HepG2 (cell line): ENCODE results near the gene AJM1. TPM values are rescaled to one million over a fixed set of nuclear protein-coding genes. Genes with fewer than 3 reads are reported as not detected.

Source experiments
- ATF7-NPFF ChIP-seq: sonication (generic); formaldehyde crosslinking; IDR thresholded peaks from 2 replicates; pipeline ENCODE4 v1.8.1; 2023; ENCODE audit warnings: mild to moderate bottlenecking, low read depth, missing genetic modification reagents, moderate library complexity
- FIP1L1 ChIP-seq: fragments of 200-400 bp; formaldehyde crosslinking; IDR thresholded peaks from 2 replicates; pipeline ENCODE4 v1.6.1; 2018; ENCODE audit warnings: low read depth, mild to moderate bottlenecking, low read length, moderate library complexity, borderline replicate concordance; ENCODE audit not compliant: insufficient read depth
- HOXD1 ChIP-seq: sonication (generic); formaldehyde crosslinking; IDR thresholded peaks from 2 replicates; pipeline ENCODE4 v1.5.0; 2020; ENCODE audit warnings: missing genetic modification reagents
- NONO ChIP-seq, 2 experiments: fragments of 450-650 bp in 1 of 2; sonication (generic) in 1 of 2; formaldehyde crosslinking in 1 of 2; IDR thresholded peaks in 1 of 2; conservative IDR thresholded peaks in 1 of 2; 2 replicates each; pipeline versions ENCODE4 v1.6.1 to v1.8.0; 2017 to 2022; ENCODE audit warnings: mild to moderate bottlenecking in 1 of 2, missing genetic modification reagents in 1 of 2, moderate library complexity in 1 of 2
- PPARG ChIP-seq: conservative IDR thresholded peaks from 2 replicates; pipeline ENCODE4 v1.6.1; 2016; ENCODE audit warnings: missing biosample characterization, missing genetic modification reagents
- RARA ChIP-seq: IDR thresholded peaks from 2 replicates; pipeline ENCODE4 v1.6.1; 2016; ENCODE audit warnings: missing genetic modification reagents, missing compliant biosample characterization
- RELA ChIP-seq: sonication (generic); formaldehyde crosslinking; IDR thresholded peaks from 2 replicates; pipeline ENCODE4 v1.4.0; 2020; ENCODE audit warnings: missing genetic modification reagents
- SIX1 ChIP-seq: sonication (generic); formaldehyde crosslinking; IDR thresholded peaks from 2 replicates; pipeline ENCODE4 v1.4.0; 2020; ENCODE audit warnings: missing genetic modification reagents, borderline replicate concordance
- SNAPC2 ChIP-seq: sonication (generic); formaldehyde crosslinking; IDR thresholded peaks from 2 replicates; pipeline ENCODE4 v1.8.1; 2022; ENCODE audit warnings: mild to moderate bottlenecking, missing genetic modification reagents
- TP53 ChIP-seq: sonication (generic); formaldehyde crosslinking; conservative IDR thresholded peaks from 2 replicates; pipeline ENCODE4 v1.4.0; 2020; ENCODE audit warnings: missing genetic modification reagents
- U2AF2 ChIP-seq: fragments of 200-400 bp; formaldehyde crosslinking; IDR thresholded peaks from 2 replicates; pipeline ENCODE4 v1.6.1; 2017; ENCODE audit warnings: low read depth, mild to moderate bottlenecking, low read length
- ZBTB21 ChIP-seq: sonication (generic); formaldehyde crosslinking; IDR thresholded peaks from 2 replicates; pipeline ENCODE4 v1.4.0; 2020; ENCODE audit warnings: missing genetic modification reagents
- ZNF484 ChIP-seq: sonication (generic); formaldehyde crosslinking; IDR thresholded peaks from 2 replicates; pipeline ENCODE4 v1.5.1; 2020; ENCODE audit warnings: mild to moderate bottlenecking, low read depth, missing genetic modification reagents, borderline replicate concordance
- ZNF543 ChIP-seq: sonication (generic); formaldehyde crosslinking; IDR thresholded peaks from 2 replicates; pipeline ENCODE4 v1.4.0; 2020; ENCODE audit warnings: mild to moderate bottlenecking, missing genetic modification reagents
- ZSCAN9 ChIP-seq: IDR thresholded peaks from 2 replicates; pipeline ENCODE4 v1.6.1; 2016; ENCODE audit warnings: borderline replicate concordance
- ZUFSP ChIP-seq: sonication (generic); formaldehyde crosslinking; IDR thresholded peaks from 2 replicates; pipeline ENCODE4 v1.9.0; 2021; ENCODE audit warnings: missing genetic modification reagents, mild to moderate bottlenecking, borderline replicate concordance
- polyA plus RNA-seq, 8 experiments: library from polyadenylated mRNA; depleted of rRNA in 3 of 8; stranded (reverse) in 7 of 8; unstranded in 1 of 8; fragments of >200 nt; fragmentation: Illumina TruSeq in 4 of 8; extraction: Trizol in 4 of 8; gene quantifications; 2 replicates each; pipeline versions ENCODE4 v1.2.1 to v1.2.3, GENCODE V29; 2011 to 2016; ENCODE audit warnings: low read depth in 4 of 8, missing spikeins in 1 of 8, mixed read lengths in 1 of 8; ENCODE audit not compliant: insufficient read depth in 1 of 8
- total RNA-seq, 5 experiments: library from RNA; depleted of rRNA; stranded (reverse); fragments of >200 nt; fragmentation: Illumina TruSeq; extraction: Trizol; gene quantifications; 2 replicates each; pipeline ENCODE4 v1.2.3, GENCODE V29; 2016; ENCODE audit warnings: low read depth in 1 of 5
- TF ChIP-seq, protein P1 (sequence below): sonication (generic); formaldehyde crosslinking; IDR thresholded peaks from 2 replicates; pipeline ENCODE4 v1.5.0; 2020; ENCODE audit warnings: missing genetic modification reagents
- TF ChIP-seq, protein P2 (sequence below): sonication (generic); formaldehyde crosslinking; IDR thresholded peaks from 2 replicates; pipeline ENCODE4 v1.4.0; 2020; ENCODE audit warnings: mild to moderate bottlenecking, missing genetic modification reagents

The AJM1 gene
- total and polyA plus RNA-seq, 2 of the 13 experiments (the other 11 are each of a cell fraction or from before 2014, with no cell fraction given): 1.1 to 1.2 TPM

GRCh38 chr9:136799079-136799853 lies 43.0 kb upstream of the AJM1 start (continued):
- TF ChIP-seq RELA (CRISPR knock-in tag): no peak
- peak; percentile 32; the same call in 1 of the 2 replicates for TF ChIP-seq SIX1 (CRISPR knock-in tag)
- no peak for TF ChIP-seq ATF7-NPFF (CRISPR knock-in tag)
- TF ChIP-seq HOXD1 (CRISPR knock-in tag): peak; percentile 86
- no peak for TF ChIP-seq ZUFSP (CRISPR knock-in tag)
- peak; percentile 60 for TF ChIP-seq PPARG (CRISPR knock-in tag)
- 0 out of 2 replicates have a peak, but pooled peaks have one; percentile 1 for TF ChIP-seq FIP1L1
- TF ChIP-seq RARA (CRISPR knock-in tag): peak; percentile 54
- TF ChIP-seq ZSCAN9 (CRISPR knock-in tag): peak; percentile 56; the same call in 1 of the 2 replicates
- peak; percentile 61; the same call in 1 of the 2 replicates for TF ChIP-seq ZNF543
- 0 out of 2 replicates have a peak, but pooled peaks have one; percentile 50 for TF ChIP-seq U2AF2
- TF ChIP-seq NONO (IDR thresholded peaks at IDR 0.05): no peak
- TF ChIP-seq NONO (CRISPR knock-in tag; conservative IDR thresholded peaks at IDR 0.05): peak; percentile 73; the same call in 1 of the 2 replicates
- TF ChIP-seq ZBTB21 (CRISPR knock-in tag): no peak
- peak; percentile 51; the same call in 1 of the 2 replicates for TF ChIP-seq SNAPC2 (CRISPR knock-in tag)
- TF ChIP-seq, protein P1, sequence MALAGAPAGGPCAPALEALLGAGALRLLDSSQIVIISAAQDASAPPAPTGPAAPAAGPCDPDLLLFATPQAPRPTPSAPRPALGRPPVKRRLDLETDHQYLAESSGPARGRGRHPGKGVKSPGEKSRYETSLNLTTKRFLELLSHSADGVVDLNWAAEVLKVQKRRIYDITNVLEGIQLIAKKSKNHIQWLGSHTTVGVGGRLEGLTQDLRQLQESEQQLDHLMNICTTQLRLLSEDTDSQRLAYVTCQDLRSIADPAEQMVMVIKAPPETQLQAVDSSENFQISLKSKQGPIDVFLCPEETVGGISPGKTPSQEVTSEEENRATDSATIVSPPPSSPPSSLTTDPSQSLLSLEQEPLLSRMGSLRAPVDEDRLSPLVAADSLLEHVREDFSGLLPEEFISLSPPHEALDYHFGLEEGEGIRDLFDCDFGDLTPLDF (CRISPR knock-in tag): 0 out of 2 replicates have a peak, but pooled peaks have one; percentile 50
- TF ChIP-seq TP53 (CRISPR knock-in tag): no peak
- TF ChIP-seq ZNF484: no peak
- TF ChIP-seq, protein P2, sequence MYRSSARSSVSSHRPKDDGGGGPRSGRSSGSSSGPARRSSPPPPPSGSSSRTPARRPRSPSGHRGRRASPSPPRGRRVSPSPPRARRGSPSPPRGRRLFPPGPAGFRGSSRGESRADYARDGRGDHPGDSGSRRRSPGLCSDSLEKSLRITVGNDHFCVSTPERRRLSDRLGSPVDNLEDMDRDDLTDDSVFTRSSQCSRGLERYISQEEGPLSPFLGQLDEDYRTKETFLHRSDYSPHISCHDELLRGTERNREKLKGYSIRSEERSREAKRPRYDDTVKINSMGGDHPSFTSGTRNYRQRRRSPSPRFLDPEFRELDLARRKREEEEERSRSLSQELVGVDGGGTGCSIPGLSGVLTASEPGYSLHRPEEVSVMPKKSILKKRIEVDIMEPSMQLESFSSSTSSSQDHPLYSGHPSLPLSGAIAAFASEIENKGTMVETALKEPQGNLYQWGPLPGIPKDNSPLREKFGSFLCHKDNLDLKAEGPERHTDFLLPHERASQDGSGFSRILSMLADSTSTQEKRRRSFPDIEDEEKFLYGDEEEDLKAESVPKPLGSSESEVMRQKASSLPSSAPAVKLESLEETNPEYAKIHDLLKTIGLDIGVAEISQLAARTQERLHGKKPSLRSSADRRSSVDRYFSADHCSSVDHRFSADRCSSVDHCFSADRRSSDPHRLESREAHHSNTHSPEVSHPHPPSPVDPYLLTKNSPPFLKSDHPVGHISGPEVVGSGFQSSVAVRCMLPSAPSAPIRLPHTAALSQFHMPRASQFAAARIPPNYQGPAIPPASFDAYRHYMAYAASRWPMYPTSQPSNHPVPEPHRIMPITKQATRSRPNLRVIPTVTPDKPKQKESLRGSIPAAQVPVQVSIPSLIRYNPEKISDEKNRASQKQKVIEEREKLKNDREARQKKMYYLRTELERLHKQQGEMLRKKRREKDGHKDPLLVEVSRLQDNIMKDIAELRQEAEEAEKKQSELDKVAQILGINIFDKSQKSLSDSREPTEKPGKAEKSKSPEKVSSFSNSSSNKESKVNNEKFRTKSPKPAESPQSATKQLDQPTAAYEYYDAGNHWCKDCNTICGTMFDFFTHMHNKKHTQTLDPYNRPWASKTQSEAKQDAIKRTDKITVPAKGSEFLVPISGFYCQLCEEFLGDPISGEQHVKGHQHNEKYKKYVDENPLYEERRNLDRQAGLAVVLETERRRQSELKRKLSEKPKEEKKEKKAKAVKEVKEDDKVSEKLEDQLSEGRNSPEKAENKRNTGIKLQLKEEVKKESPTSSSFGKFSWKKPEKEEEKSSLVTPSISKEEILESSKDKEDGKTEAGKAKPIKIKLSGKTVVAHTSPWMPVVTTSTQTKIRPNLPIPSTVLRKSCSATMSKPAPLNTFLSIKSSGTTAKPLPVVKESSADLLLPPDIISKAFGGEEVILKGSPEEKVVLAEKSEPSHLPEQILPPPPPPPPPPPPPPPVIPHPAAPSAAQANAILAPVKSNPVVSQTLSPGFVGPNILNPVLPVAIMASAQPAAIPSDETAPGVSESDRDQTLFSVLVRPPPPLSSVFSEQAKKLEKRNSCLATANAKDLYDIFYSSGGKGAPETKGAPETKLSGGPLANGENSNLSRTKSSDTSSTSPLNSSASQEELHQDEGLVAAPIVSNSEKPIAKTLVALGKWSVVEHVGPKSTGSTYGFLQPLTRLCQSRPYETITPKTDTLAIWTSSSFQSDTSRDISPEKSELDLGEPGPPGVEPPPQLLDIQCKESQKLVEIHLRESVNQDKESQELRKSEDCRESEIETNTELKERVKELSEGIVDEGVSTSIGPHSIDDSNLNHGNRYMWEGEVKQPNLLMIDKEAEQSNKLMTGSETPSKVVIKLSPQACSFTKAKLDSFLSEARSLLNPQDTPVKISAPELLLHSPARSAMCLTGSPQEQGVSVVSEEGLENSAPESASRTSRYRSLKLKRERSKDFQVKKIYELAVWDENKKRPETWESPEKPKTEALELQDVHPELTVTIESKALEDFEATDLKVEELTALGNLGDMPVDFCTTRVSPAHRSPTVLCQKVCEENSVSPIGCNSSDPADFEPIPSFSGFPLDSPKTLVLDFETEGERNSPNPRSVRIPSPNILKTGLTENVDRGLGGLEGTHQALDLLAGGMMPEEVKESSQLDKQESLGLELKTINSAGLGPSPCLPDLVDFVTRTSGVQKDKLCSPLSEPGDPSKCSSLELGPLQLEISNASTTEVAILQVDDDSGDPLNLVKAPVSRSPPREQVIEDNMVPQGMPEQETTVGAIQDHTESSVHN (CRISPR knock-in tag): no peak
